ENCODE measurements around the gene KRTAP15-1. TPM values are rescaled to one million over a fixed set of nuclear protein-coding genes. Genes with fewer than 3 reads are reported as not detected.

Gene KRTAP15-1
- total RNA-seq, 1 donor from 2014 or later = not detected

- no peaks in the 10 kb centered on the region for H3K36me3 Mint-ChIP-seq (ENCODE audit: low read depth)
- TF ChIP-seq CTCF (IDR thresholded peaks at IDR 0.05) = no peak
- peaks cover 2% of the 10 kb centered on the region for H3K9me3 Mint-ChIP-seq (ENCODE audit: low read depth)
- DNase-seq (ENCODE audit: low spot score) = no peak
- H3K27ac Mint-ChIP-seq (ENCODE audit: unreplicated experiment) = no peak within 1 kb of the TSS
- H3K27me3 Mint-ChIP-seq (ENCODE audit: low read depth) = peaks cover 3% of the 10 kb centered on the region
- no peak within 1 kb of the TSS for H3K4me3 Mint-ChIP-seq (ENCODE audit: unreplicated experiment)
- no peaks in the 10 kb centered on the region for H3K4me1 Mint-ChIP-seq (ENCODE audit: low read depth)
These were observed 14.2 kb upstream of the KRTAP15-1 start, which contains the start of gene KRTAP13-3 for GRCh38 chr21:30425826-30426225. Gene KRTAP13-3, minus strand, starts transcription at chr21:30425926. Its CDS starts 14 bp downstream, at chr21:30425912.

GRCh38 chr21:30426731-30427130, 13.3 kb upstream of the KRTAP15-1 start:
- no peak overlapping the region for H3K4me3 Mint-ChIP-seq (ENCODE audit: unreplicated experiment)
- no peak overlapping the region for H3K27ac Mint-ChIP-seq (ENCODE audit: unreplicated experiment)
- no peaks in the 10 kb centered on the region for H3K36me3 Mint-ChIP-seq (ENCODE audit: low read depth)
- H3K27me3 Mint-ChIP-seq (ENCODE audit: low read depth) = peaks cover 8% of the 10 kb centered on the region
- H3K4me1 Mint-ChIP-seq (ENCODE audit: low read depth) = no peaks in the 10 kb centered on the region
- no peak for DNase-seq (ENCODE audit: low spot score)
- no peak for TF ChIP-seq CTCF (IDR thresholded peaks at IDR 0.05)
- H3K9me3 Mint-ChIP-seq (ENCODE audit: low read depth) = peaks cover 2% of the 10 kb centered on the region

- no peak for DNase-seq (ENCODE audit: low spot score)
- Mint-ChIP-seq H3K4me1 (ENCODE audit: low read depth) (no peaks in the 10 kb centered on the region), H3K9me3 (ENCODE audit: low read depth) (peaks cover 2% of the 10 kb centered on the region), H3K36me3 (ENCODE audit: low read depth) (no peaks in the 10 kb centered on the region), H3K27me3 (ENCODE audit: low read depth) (peaks cover 13% of the 10 kb centered on the region), H3K27ac (ENCODE audit: unreplicated experiment) (no peak within 1 kb of the TSS), H3K4me3 (ENCODE audit: unreplicated experiment) (no peak within 1 kb of the TSS)
- no peak for TF ChIP-seq CTCF (IDR thresholded peaks at IDR 0.05)
These were observed 9.9 kb upstream of the KRTAP15-1 start, which contains the start of gene KRTAP13-4 for GRCh38 chr21:30430170-30430655. Gene KRTAP13-4, plus strand, starts transcription at chr21:30430220. Its CDS starts 56 bp downstream, at chr21:30430276.

- Mint-ChIP-seq H3K36me3 (ENCODE audit: low read depth) (no peaks in the 10 kb centered on the region), H3K27ac (ENCODE audit: unreplicated experiment) (no peak overlapping the region), H3K9me3 (ENCODE audit: low read depth) (no peaks in the 10 kb centered on the region), H3K4me1 (ENCODE audit: low read depth) (no peaks in the 10 kb centered on the region), H3K27me3 (ENCODE audit: low read depth) (peaks cover 26% of the 10 kb centered on the region), H3K4me3 (ENCODE audit: unreplicated experiment) (no peak overlapping the region)
- peak; percentile 83 for TF ChIP-seq CTCF (IDR thresholded peaks at IDR 0.05)
- DNase-seq (ENCODE audit: low spot score) = no peak
These were observed 5.9 kb upstream of the KRTAP15-1 start for GRCh38 chr21:30434033-30434631.

- H3K4me3 Mint-ChIP-seq (ENCODE audit: unreplicated experiment) = no peak overlapping the region
- H3K9me3 Mint-ChIP-seq (ENCODE audit: low read depth) = no peaks in the 10 kb centered on the region
- no peak for DNase-seq (ENCODE audit: low spot score)
- H3K36me3 Mint-ChIP-seq (ENCODE audit: low read depth) = no peaks in the 10 kb centered on the region
- H3K27ac Mint-ChIP-seq (ENCODE audit: unreplicated experiment) = no peak overlapping the region
- peaks cover 19% of the 10 kb centered on the region for H3K27me3 Mint-ChIP-seq (ENCODE audit: low read depth)
- TF ChIP-seq CTCF (IDR thresholded peaks at IDR 0.05) = no peak
- H3K4me1 Mint-ChIP-seq (ENCODE audit: low read depth) = no peaks in the 10 kb centered on the region
These were observed 3.0 kb upstream of the KRTAP15-1 start for GRCh38 chr21:30437010-30437565.

All from chondrocyte (in vitro differentiated cells).